ENCODE data around the gene GJA9. TPM values are rescaled to one million over a fixed set of nuclear protein-coding genes. Genes with fewer than 3 reads are reported as not detected.

The GJA9 gene
- total RNA-seq, 1 donor: not detected

- Histone ChIP-seq H3K36me3 (ENCODE audit: insufficient read depth, low read length) (peaks cover 18% of the 10 kb centered on the region), H2AFZ (ENCODE audit: low read length) (no peak overlapping the region), H3K9me3 (ENCODE audit: low read depth, low read length) (no peaks in the 10 kb centered on the region), H3K27ac (ENCODE audit: low read depth, low read length) (no peak overlapping the region), H3K79me2 (ENCODE audit: insufficient read depth, low read length) (peaks cover 3% of the 10 kb centered on the region), H3K4me3 (ENCODE audit: insufficient read depth, low read length) (no peak overlapping the region), H3K4me1 (ENCODE audit: insufficient read depth, low read length) (no peaks in the 10 kb centered on the region), H3K4me2 (ENCODE audit: insufficient read depth, low read length) (no peak overlapping the region), H4K20me1 (ENCODE audit: insufficient read depth, low read length) (no peaks in the 10 kb centered on the region), H3K27me3 (ENCODE audit: insufficient read depth, low read length) (peaks cover 25% of the 10 kb centered on the region)
- TF ChIP-seq, protein P1, sequence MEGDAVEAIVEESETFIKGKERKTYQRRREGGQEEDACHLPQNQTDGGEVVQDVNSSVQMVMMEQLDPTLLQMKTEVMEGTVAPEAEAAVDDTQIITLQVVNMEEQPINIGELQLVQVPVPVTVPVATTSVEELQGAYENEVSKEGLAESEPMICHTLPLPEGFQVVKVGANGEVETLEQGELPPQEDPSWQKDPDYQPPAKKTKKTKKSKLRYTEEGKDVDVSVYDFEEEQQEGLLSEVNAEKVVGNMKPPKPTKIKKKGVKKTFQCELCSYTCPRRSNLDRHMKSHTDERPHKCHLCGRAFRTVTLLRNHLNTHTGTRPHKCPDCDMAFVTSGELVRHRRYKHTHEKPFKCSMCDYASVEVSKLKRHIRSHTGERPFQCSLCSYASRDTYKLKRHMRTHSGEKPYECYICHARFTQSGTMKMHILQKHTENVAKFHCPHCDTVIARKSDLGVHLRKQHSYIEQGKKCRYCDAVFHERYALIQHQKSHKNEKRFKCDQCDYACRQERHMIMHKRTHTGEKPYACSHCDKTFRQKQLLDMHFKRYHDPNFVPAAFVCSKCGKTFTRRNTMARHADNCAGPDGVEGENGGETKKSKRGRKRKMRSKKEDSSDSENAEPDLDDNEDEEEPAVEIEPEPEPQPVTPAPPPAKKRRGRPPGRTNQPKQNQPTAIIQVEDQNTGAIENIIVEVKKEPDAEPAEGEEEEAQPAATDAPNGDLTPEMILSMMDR (IDR thresholded peaks at IDR 0.05; ENCODE audit: extremely low read depth, low read depth, low read length): no peak
- DNase-seq (ENCODE audit: insufficient read length, low spot score, missing footprints): no peak
Measured at GRCh38 chr1:38834221-38834782, 47.1 kb downstream of the GJA9 start.

DNA sequence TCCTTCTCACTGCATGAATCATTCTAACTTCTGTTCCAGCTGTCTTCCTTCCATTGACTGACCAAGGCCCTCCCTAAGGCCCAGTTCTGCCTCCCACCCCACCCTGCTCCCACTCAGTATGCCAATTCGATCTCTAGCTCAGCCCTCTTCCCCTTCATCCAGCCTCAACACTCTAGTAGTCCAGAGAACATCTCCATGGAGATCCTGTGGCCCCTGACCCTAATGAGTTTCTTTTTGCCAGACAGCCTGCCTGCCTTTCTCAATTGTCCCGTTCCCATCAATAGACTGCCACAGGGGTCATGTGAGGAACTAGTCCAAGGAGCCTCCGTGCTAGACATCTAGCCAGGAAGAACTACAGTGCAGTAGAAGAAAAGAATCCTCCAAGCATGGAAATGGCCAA is 48.2 kb downstream of the GJA9 start:
- H3K79me2 ChIP-seq (ENCODE audit: insufficient read depth, low read length): no peaks in the 10 kb centered on the region
- H3K36me3 ChIP-seq (ENCODE audit: insufficient read depth, low read length): peaks cover 6% of the 10 kb centered on the region
- H3K9me3 ChIP-seq (ENCODE audit: low read depth, low read length): no peaks in the 10 kb centered on the region
- H3K27ac ChIP-seq (ENCODE audit: low read depth, low read length): no peak overlapping the region
- no peaks in the 10 kb centered on the region for H4K20me1 ChIP-seq (ENCODE audit: insufficient read depth, low read length)
- TF ChIP-seq, protein P1 (IDR thresholded peaks at IDR 0.05; ENCODE audit: extremely low read depth, low read depth, low read length): no peak
- H2AFZ ChIP-seq (ENCODE audit: low read length): no peak overlapping the region
- H3K27me3 ChIP-seq (ENCODE audit: insufficient read depth, low read length): peaks cover 31% of the 10 kb centered on the region
- H3K4me3 ChIP-seq (ENCODE audit: insufficient read depth, low read length): no peak overlapping the region
- H3K4me1 ChIP-seq (ENCODE audit: insufficient read depth, low read length): no peaks in the 10 kb centered on the region
- no peak for DNase-seq (ENCODE audit: insufficient read length, low spot score, missing footprints)
- H3K4me2 ChIP-seq (ENCODE audit: insufficient read depth, low read length): no peak overlapping the region

DNA sequence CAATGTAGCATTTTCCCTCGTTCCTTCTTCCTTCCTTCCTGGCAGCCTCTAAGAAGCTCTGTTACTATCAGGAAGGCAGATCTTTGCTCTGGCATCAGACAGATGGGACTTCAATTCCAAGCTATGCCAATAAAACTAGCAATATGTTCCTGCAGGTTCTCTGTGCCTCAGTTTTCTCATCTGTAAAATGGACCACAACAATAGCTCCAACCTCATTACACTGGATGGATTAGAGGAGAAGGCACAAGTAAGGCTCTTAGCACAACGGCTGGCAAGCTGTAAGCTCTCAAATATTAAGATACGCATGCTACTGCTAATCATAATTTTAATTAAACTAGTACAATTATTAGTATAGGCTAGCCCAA is 49.0 kb downstream of the GJA9 start:
- TF ChIP-seq, protein P1 (IDR thresholded peaks at IDR 0.05; ENCODE audit: extremely low read depth, low read depth, low read length): no peak
- no peak overlapping the region for H3K27ac ChIP-seq (ENCODE audit: low read depth, low read length)

GRCh38 chr1:38831731-38832369 is 49.5 kb downstream of the GJA9 start:
- no peaks in the 10 kb centered on the region for H3K36me3 ChIP-seq (ENCODE audit: insufficient read depth, low read length)
- H3K27me3 ChIP-seq (ENCODE audit: insufficient read depth, low read length): peaks cover 37% of the 10 kb centered on the region
- H3K4me2 ChIP-seq (ENCODE audit: insufficient read depth, low read length): no peak overlapping the region
- no peak overlapping the region for H2AFZ ChIP-seq (ENCODE audit: low read length)
- TF ChIP-seq, protein P1 (IDR thresholded peaks at IDR 0.05; ENCODE audit: extremely low read depth, low read depth, low read length): no peak
- no peaks in the 10 kb centered on the region for H3K79me2 ChIP-seq (ENCODE audit: insufficient read depth, low read length)
- no peak overlapping the region for H3K4me3 ChIP-seq (ENCODE audit: insufficient read depth, low read length)
- H4K20me1 ChIP-seq (ENCODE audit: insufficient read depth, low read length): no peaks in the 10 kb centered on the region
- no peak overlapping the region for H3K27ac ChIP-seq (ENCODE audit: low read depth, low read length)
- DNase-seq (ENCODE audit: insufficient read length, low spot score, missing footprints): no peak
- H3K9me3 ChIP-seq (ENCODE audit: low read depth, low read length): no peaks in the 10 kb centered on the region
- H3K4me1 ChIP-seq (ENCODE audit: insufficient read depth, low read length): no peaks in the 10 kb centered on the region

More for the DNA sequence above, 49.0 kb downstream of the GJA9 start:
- no peak overlapping the region for H3K4me3 ChIP-seq (ENCODE audit: insufficient read depth, low read length)
- peaks cover 32% of the 10 kb centered on the region for H3K27me3 ChIP-seq (ENCODE audit: insufficient read depth, low read length)
- H3K36me3 ChIP-seq (ENCODE audit: insufficient read depth, low read length): no peaks in the 10 kb centered on the region
- DNase-seq (ENCODE audit: insufficient read length, low spot score, missing footprints): no peak
- H4K20me1 ChIP-seq (ENCODE audit: insufficient read depth, low read length): no peaks in the 10 kb centered on the region
- H2AFZ ChIP-seq (ENCODE audit: low read length): no peak overlapping the region
- no peak overlapping the region for H3K4me2 ChIP-seq (ENCODE audit: insufficient read depth, low read length)
- no peaks in the 10 kb centered on the region for H3K79me2 ChIP-seq (ENCODE audit: insufficient read depth, low read length)
- H3K4me1 ChIP-seq (ENCODE audit: insufficient read depth, low read length): no peaks in the 10 kb centered on the region
- no peaks in the 10 kb centered on the region for H3K9me3 ChIP-seq (ENCODE audit: low read depth, low read length)

Data from osteoblast (primary cell).